T-cell (primary cell): ENCODE measurements around the gene BRI3. TPM values are rescaled to one million over a fixed set of nuclear protein-coding genes. Genes with fewer than 3 reads are reported as not detected.

Experiments used
- ATAC-seq, 4 experiments: fragments of 200-7000 bp in 3 of 4; fragments of 150-1000 bp in 1 of 4; cut with Tn5 transposase; replicated peaks in 1 of 4; 1 replicate in 3 of 4; 2 replicates in 1 of 4; pipeline ENCODE4 v1.10.0; 2021; ENCODE audit warnings: moderate library complexity in 3 of 4, mild to moderate bottlenecking in 2 of 4, moderate number of reproducible peaks in 1 of 4
- CTCF ChIA-PET, 2 donors: fragments of 300-600 bp; sonication (Branson Sonifier 250); formaldehyde crosslinking; loops; one replicate each; lab custom pipeline; 2022; ENCODE audit warnings: antibody characterized with exemption in 2 of 2; lab: Charles Lee
- POLR2A ChIA-PET, 2 donors: fragments of 300-600 bp; sonication (Branson Sonifier 250); formaldehyde crosslinking; loops; one replicate each; lab custom pipeline; 2022; ENCODE audit warnings: antibody characterized with exemption in 2 of 2; lab: Charles Lee
- DNase-seq, 35 experiments: peaks; one replicate each; pipeline versions ENCODE4 v3.0.0 to v3.0.0-alpha.2; 2013 to 2023
- H3K27ac ChIP-seq: one replicate; pipeline ENCODE4 v1.5.1; 2013; ENCODE audit warnings: low read length
- H3K27me3 ChIP-seq, 2 experiments: replicated peaks in 1 of 2; 1 replicate in 1 of 2; 2 replicates in 1 of 2; pipeline versions ENCODE4 v1.6.1 to v1.7.0; 2013; ENCODE audit warnings: low read length in 1 of 2, mixed read lengths in 1 of 2; ENCODE audit not compliant: control insufficient read depth in 2 of 2, insufficient read depth in 2 of 2; ENCODE audit errors: extremely low read depth in 1 of 2
- H3K36me3 ChIP-seq, 2 donors: 1 replicate in 1 of 2; 2 replicates in 1 of 2; pipeline versions ENCODE4 v1.6.1 to v1.7.0; 2013; ENCODE audit warnings: low read length in 1 of 2; ENCODE audit not compliant: control insufficient read depth in 2 of 2, insufficient read depth in 1 of 2; ENCODE audit errors: extremely low read depth in 1 of 2
- H3K4me1 ChIP-seq, 2 experiments: 1 replicate in 1 of 2; 2 replicates in 1 of 2; pipeline versions ENCODE4 v1.6.1 to v1.7.0; 2013; ENCODE audit warnings: low read length in 2 of 2, mixed read lengths in 1 of 2; ENCODE audit not compliant: insufficient read depth in 2 of 2, control insufficient read depth in 1 of 2; ENCODE audit errors: extremely low read depth in 1 of 2
- H3K4me3 ChIP-seq, 2 donors: 1 replicate in 1 of 2; 2 replicates in 1 of 2; pipeline versions ENCODE4 v1.5.1 to v1.7.0; 2013; ENCODE audit warnings: mild to moderate bottlenecking in 2 of 2, low read length in 1 of 2, moderate library complexity in 1 of 2; ENCODE audit not compliant: control insufficient read depth in 1 of 2; ENCODE audit errors: extremely low read depth in 1 of 2
- H3K9me3 ChIP-seq: 2 replicates; pipeline ENCODE4 v1.7.0; 2013
- H3K27ac Mint-ChIP-seq, 2 donors: one replicate each; pipeline ENCODE4 v1.8.0; 2020 to 2021; ENCODE audit warnings: mild to moderate bottlenecking in 2 of 2, mixed read lengths in 2 of 2
- H3K27me3 Mint-ChIP-seq, 2 donors: one replicate each; pipeline ENCODE4 v1.8.0; 2021 to 2022; ENCODE audit warnings: mixed read lengths in 2 of 2
- H3K36me3 Mint-ChIP-seq: one replicate; pipeline ENCODE4 v1.8.0; 2021; ENCODE audit warnings: mixed read lengths
- H3K4me1 Mint-ChIP-seq, 3 donors: one replicate each; pipeline ENCODE4 v1.8.0; 2020 to 2022; ENCODE audit warnings: mixed read lengths in 3 of 3, mild to moderate bottlenecking in 1 of 3
- H3K4me3 Mint-ChIP-seq, 3 donors: one replicate each; pipeline ENCODE4 v1.8.0; 2020 to 2022; ENCODE audit warnings: mild to moderate bottlenecking in 3 of 3, mixed read lengths in 3 of 3, moderate library complexity in 3 of 3
- H3K9me3 Mint-ChIP-seq, 3 donors: one replicate each; pipeline ENCODE4 v1.8.0; 2020 to 2022; ENCODE audit warnings: mixed read lengths in 3 of 3
- WGBS: methylation state at CpG from one replicate; pipeline ENCODE4 v1.1.5; 2013; ENCODE audit warnings: missing lambda C conversion rate; ENCODE audit not compliant: insufficient coverage; 5-methylcytosine and 5-hydroxymethylcytosine counted together
- total RNA-seq, 35 experiments: library from RNA in 6 of 35; stranded (reverse) in 6 of 35; fragments of 120-200 nt in 1 of 35; gene quantifications; one replicate each; pipeline versions ENCODE4 v1.2.1 to v1.2.4 and lab custom pipeline; 2013 to 2026

Gene BRI3
- total RNA-seq, 5 donors from 2014 or later (not counting 1 experiment from before 2014, with no cell fraction given) = 53.4 to 73.0 (median 61.2) TPM

DNA sequence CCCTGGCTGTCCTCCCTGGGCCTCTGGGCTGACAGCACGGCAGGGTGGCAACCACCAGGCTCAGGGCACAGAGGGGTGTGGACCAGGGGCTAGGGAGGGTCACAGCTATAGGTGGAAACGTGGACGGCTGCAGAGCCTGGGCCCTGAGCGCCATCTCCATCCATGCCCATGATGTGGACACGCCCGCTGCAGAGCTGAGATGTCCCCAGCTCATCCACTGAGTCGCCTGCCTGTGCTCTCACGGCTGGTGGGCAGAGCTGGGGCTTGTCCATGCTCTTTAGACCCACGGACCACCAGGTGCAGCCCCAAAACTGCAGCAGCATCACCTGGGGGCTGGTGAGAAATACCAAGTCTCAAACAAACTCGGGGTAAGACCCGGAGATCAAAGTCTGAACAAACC, 45.6 kb upstream of the BRI3 start:
- Mint-ChIP-seq H3K4me1 (no peaks in the 10 kb centered on the region), H3K27ac (no peak overlapping the region), H3K4me3 (no peak overlapping the region), H3K36me3 (peaks cover 27% of the 10 kb centered on the region), H3K9me3 (no peaks in the 10 kb centered on the region), H3K27me3 (no peaks in the 10 kb centered on the region)
- POLR2A ChIA-PET = interaction anchor here in 1 of 2 donors (0.6 kb wide), 1 partner anchor 16 kb away, joined by 3 read pairs; the partner anchor contains the start of gene TECPR1
- DNase-seq (no peak), ATAC-seq (no peak)
- Histone ChIP-seq H3K36me3 (peaks cover 32 to 47% of the 10 kb centered on the region in 2 donors), H3K4me3 (no peak overlapping the region), H3K27me3 (no peaks in the 10 kb centered on the region), H3K9me3 (no peaks in the 10 kb centered on the region), H3K4me1 (no peaks in the 10 kb centered on the region), H3K27ac (no peak overlapping the region)
- CTCF ChIA-PET = no interaction called here
- WGBS = 98% methylated on average over 10 of the region's 11 CpGs

DNA sequence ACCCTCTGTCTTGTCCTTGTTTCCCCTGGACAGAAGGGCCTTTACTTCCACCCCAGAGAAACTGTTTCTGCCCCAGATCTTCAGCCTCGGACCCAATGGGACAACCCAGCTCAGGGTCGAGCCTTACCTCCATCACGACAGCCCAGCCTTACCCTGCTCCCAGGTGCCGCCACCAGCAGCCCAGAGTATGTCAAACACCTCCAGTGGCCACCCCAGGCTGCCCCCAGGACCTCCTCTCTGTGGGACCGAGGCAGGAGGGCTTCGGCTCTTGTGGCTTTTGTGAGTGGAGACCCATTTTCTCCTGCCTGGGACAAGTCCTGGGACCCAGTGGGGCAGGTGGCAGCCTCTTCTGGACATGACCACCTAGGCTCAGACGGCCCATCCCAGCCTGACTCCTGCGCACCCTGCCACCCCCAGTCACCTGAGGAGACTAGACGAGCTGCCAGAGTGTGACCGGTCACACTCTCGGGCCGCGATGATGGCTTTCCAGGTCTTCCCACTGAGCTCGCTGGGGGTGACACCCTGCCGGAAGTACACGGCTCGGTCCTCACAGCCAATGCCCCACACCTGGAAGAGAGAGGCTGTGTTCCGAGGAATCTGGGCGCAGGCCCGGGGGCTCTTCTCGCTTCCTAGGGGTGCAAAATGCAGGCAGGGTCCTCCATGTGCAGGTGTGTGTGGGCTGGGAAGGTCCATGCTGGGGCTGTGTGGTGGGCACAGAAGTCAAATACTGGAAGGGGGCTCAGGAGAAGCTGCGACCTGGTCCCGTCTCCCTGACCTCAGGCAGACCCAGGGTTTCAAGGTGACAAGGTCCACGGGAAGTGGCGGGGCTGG, 44.9 kb upstream of the BRI3 start:
- Mint-ChIP-seq H3K4me1 (peaks cover 0 to 2% (median 0%) of the 10 kb centered on the region in 3 donors), H3K27ac (no peak overlapping the region), H3K4me3 (no peak overlapping the region), H3K36me3 (peaks cover 27% of the 10 kb centered on the region), H3K27me3 (no peaks in the 10 kb centered on the region), H3K9me3 (no peaks in the 10 kb centered on the region)
- Histone ChIP-seq H3K4me1 (no peaks in the 10 kb centered on the region), H3K36me3 (peaks cover 31 to 54% of the 10 kb centered on the region in 2 donors), H3K27ac (no peak overlapping the region), H3K4me3 (no peak overlapping the region), H3K27me3 (no peaks in the 10 kb centered on the region), H3K9me3 (no peaks in the 10 kb centered on the region)
- no peak for DNase-seq
- CTCF ChIA-PET = interaction anchor here in 1 of 2 donors (0.5 kb wide), 1 partner anchor 11 kb away, joined by 3 read pairs; no protein-coding TSS in a partner anchor
- 96% methylated on average over 19 of the region's 25 CpGs for WGBS
- POLR2A ChIA-PET = no interaction called here
- no peak for ATAC-seq

DNA sequence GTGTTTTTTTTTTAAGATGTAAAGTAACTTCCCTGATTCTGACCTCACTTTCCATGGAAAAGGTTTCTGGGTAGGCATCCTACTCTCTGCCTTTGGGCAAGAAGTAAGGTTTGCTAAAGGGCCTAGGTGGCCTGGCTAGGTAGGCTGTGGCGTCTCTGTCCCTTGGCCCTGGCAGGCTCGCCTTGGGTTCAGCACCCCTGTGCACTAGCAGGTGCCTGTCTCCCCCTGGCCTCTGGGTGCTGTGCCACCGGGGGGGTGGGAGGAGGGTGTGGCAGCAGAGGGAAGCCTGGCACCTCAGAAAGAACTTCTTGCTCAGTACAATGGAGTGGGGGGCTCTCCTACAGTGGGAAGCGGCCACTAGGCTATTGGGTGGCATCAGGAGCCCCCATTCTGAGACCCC, 43.4 kb upstream of the BRI3 start:
- no peaks in the 10 kb centered on the region for H3K9me3 Mint-ChIP-seq
- WGBS = 100% methylated on average over 2 of the region's 4 CpGs
- Histone ChIP-seq H3K27me3 (no peaks in the 10 kb centered on the region), H3K9me3 (no peaks in the 10 kb centered on the region), H3K4me3 (no peak overlapping the region), H3K36me3 (peaks cover 35 to 57% of the 10 kb centered on the region in 2 donors), H3K27ac (no peak overlapping the region), H3K4me1 (no peaks in the 10 kb centered on the region)
- CTCF ChIA-PET = no interaction called here
- no peak for DNase-seq
- H3K27ac Mint-ChIP-seq = no peak overlapping the region
- ATAC-seq = no peak
- H3K36me3 Mint-ChIP-seq = peaks cover 27% of the 10 kb centered on the region
- H3K27me3 Mint-ChIP-seq = no peaks in the 10 kb centered on the region
- POLR2A ChIA-PET = no interaction called here
- peaks cover 0 to 2% (median 0%) of the 10 kb centered on the region in 3 donors for H3K4me1 Mint-ChIP-seq
- H3K4me3 Mint-ChIP-seq = no peak overlapping the region

DNA sequence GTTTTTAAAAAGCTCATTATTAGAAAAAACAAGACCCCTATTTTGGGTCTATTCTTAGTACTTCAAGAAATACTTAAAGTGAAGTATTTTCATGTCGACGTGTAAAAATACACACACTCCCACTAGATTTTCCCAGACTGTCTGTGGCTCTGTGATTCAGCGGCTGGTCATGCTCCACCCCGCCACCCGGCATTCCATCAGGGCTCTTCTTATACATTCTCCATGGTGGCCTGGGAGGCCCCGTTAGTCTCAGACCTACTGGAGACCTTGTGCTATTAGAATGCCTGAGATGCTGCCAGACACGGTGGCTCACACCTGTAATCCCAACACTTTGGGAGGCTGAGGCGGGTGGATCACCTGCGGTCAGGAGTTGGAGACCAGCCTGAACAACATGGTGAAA, 42.5 kb upstream of the BRI3 start:
- CTCF ChIA-PET = no interaction called here
- no peaks in the 10 kb centered on the region for H3K27me3 Mint-ChIP-seq
- DNase-seq (no peak), ATAC-seq (no peak)
- 100% methylated on average over 4 of the region's 9 CpGs for WGBS
- Histone ChIP-seq H3K4me1 (no peaks in the 10 kb centered on the region), H3K36me3 (peaks cover 33 to 57% of the 10 kb centered on the region in 2 donors), H3K27me3 (no peaks in the 10 kb centered on the region), H3K27ac (no peak overlapping the region), H3K4me3 (no peak overlapping the region), H3K9me3 (no peaks in the 10 kb centered on the region)
- no peak overlapping the region for H3K4me3 Mint-ChIP-seq
- POLR2A ChIA-PET = interaction anchor here in 1 of 2 donors (0.6 kb wide), 1 partner anchor 643 kb away, joined by 4 read pairs; no protein-coding TSS in a partner anchor
- peaks cover 0 to 2% (median 0%) of the 10 kb centered on the region in 3 donors for H3K4me1 Mint-ChIP-seq
- peaks cover 27% of the 10 kb centered on the region for H3K36me3 Mint-ChIP-seq
- H3K27ac Mint-ChIP-seq = no peak overlapping the region
- no peaks in the 10 kb centered on the region for H3K9me3 Mint-ChIP-seq

DNA sequence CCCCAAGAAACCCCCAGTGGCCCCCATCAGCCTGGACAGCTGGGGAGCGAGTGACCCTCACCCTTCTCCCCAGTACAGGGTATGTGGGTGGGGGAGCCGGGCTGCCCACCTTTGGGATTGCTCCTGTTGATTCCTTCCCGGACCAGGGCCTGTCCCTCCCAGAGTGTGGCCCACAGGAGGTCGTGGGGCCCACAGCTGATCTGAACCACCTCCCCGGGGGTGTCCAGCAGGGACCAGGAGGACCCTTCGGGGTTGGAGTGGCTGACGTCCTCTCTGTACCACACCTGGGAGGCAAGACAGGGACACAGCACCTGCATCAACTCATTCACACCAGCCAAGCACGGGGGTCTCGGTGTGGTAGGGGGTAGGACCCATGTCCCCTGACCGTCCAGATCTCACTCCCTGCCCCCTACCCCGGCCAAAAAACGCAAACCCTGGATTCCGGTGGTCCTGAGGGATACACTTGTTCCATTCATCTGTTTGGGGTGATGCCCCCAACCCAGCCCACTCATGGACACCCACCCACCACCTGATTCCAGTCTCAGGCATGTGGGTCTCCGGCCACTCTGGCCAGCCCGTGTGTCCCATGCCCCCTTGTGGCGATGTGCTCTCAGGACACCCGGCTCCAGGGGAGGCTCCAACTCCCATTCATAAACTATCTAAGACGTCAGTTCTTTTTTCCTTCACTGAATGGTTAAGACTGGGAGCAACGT, 40.4 kb upstream of the BRI3 start:
- H3K36me3 ChIP-seq = peaks cover 39 to 68% of the 10 kb centered on the region in 2 donors
- no peak overlapping the region for H3K27ac Mint-ChIP-seq

DNA sequence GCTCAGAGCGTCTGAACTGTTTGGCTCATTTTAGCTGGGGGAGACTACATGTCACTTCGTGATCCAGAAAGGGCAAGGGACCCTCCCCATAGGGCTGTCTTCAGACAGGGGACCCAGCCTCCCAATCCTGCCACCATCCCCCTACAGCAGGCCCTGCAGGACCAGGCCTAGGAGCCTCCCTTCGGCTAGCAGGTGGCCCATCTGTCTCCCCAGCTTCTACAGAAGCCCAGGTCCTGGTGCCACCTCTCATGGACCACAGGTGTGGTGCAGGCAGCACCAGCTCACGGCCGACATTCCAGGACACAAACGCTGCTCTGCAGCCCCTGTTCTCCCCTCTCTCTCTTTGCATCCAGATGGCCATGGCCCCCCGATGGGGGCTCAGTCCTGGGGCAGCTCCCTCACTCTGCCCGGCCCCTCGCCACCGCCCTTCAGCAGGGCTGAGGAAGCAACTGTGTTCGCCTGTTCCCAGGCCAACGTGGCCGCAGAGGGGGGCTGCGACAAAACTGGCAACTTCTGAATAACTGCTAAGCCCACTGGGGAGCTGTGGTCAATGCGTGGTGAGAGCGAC, 39.7 kb upstream of the BRI3 start:
- ATAC-seq = no peak
- Mint-ChIP-seq H3K9me3 (no peaks in the 10 kb centered on the region), H3K4me3 (no peak overlapping the region), H3K4me1 (peaks cover 6 to 7% (median 6%) of the 10 kb centered on the region in 3 donors), H3K27ac (no peak overlapping the region), H3K27me3 (no peaks in the 10 kb centered on the region), H3K36me3 (peaks cover 21% of the 10 kb centered on the region)
- H3K27me3 ChIP-seq = no peaks in the 10 kb centered on the region
- H3K4me3 ChIP-seq = no peak overlapping the region
- H3K4me1 ChIP-seq = peaks cover 0 to 18% of the 10 kb centered on the region in 2 experiments
- no peak for DNase-seq
- no peaks in the 10 kb centered on the region for H3K9me3 ChIP-seq
- ChIA-PET POLR2A (interaction anchor here in 1 of 2 donors (0.6 kb wide), 1 partner anchor 270 kb away, joined by 3 read pairs; no protein-coding TSS in a partner anchor), CTCF (no interaction called here)
- H3K27ac ChIP-seq = no peak overlapping the region
- H3K36me3 ChIP-seq = peaks cover 32 to 66% of the 10 kb centered on the region in 2 donors
- 96% methylated on average over 15 of the region's 16 CpGs for WGBS

More for the DNA sequence above, 40.4 kb upstream of the BRI3 start:
- Histone ChIP-seq H3K4me1 (peaks cover 0 to 18% of the 10 kb centered on the region in 2 experiments), H3K4me3 (no peak overlapping the region), H3K27ac (no peak overlapping the region), H3K27me3 (no peaks in the 10 kb centered on the region), H3K9me3 (no peaks in the 10 kb centered on the region)
- Mint-ChIP-seq H3K4me1 (peaks cover 4 to 7% (median 6%) of the 10 kb centered on the region in 3 donors), H3K4me3 (no peak overlapping the region), H3K27me3 (no peaks in the 10 kb centered on the region), H3K9me3 (no peaks in the 10 kb centered on the region), H3K36me3 (peaks cover 21% of the 10 kb centered on the region)
- CTCF ChIA-PET = no interaction called here
- WGBS = 65% methylated on average over 8 of the region's 19 CpGs
- POLR2A ChIA-PET = interaction anchor here in 1 of 2 donors (0.6 kb wide), 1 partner anchor 270 kb away, joined by 3 read pairs; no protein-coding TSS in a partner anchor
- ATAC-seq = peak in 3 of 4 experiments; percentile 28 to 54 (median 47)
- DNase-seq = peak in 11 of 35 experiments; percentile 8 to 41 (median 20)
